Frontal cortex (tissue), 4 donors: ENCODE results near the gene IL17RD. TPM values are rescaled to one million over a fixed set of nuclear protein-coding genes. Genes with fewer than 3 reads are reported as not detected.
"Not testable (repeated sequence)": the region's sequence is repeated elsewhere in the genome, so short reads cannot be mapped to it uniquely, and the experiment has no call there.

Experiments used
- DNase-seq, 2 donors: peaks; one replicate each; pipeline ENCODE4 v3.0.0; 2012; ENCODE audit warnings: low spot score in 2 of 2
- FAIRE-seq: peaks from 2 replicates; lab custom pipeline; 2012; peaks lifted over from hg19 to GRCh38; lab: Jason Lieb, UNC
- total RNA-seq: library from RNA; depleted of rRNA; stranded (reverse); fragments of >200 nt; gene quantifications from one replicate; pipeline ENCODE4 v1.2.3, GENCODE V29; 2014
- donor health status: control.
- donor health status: control.
- donor health status: control.

IL17RD gene
- total RNA-seq, 1 donor from 2014 or later = 31.0 TPM

DNA sequence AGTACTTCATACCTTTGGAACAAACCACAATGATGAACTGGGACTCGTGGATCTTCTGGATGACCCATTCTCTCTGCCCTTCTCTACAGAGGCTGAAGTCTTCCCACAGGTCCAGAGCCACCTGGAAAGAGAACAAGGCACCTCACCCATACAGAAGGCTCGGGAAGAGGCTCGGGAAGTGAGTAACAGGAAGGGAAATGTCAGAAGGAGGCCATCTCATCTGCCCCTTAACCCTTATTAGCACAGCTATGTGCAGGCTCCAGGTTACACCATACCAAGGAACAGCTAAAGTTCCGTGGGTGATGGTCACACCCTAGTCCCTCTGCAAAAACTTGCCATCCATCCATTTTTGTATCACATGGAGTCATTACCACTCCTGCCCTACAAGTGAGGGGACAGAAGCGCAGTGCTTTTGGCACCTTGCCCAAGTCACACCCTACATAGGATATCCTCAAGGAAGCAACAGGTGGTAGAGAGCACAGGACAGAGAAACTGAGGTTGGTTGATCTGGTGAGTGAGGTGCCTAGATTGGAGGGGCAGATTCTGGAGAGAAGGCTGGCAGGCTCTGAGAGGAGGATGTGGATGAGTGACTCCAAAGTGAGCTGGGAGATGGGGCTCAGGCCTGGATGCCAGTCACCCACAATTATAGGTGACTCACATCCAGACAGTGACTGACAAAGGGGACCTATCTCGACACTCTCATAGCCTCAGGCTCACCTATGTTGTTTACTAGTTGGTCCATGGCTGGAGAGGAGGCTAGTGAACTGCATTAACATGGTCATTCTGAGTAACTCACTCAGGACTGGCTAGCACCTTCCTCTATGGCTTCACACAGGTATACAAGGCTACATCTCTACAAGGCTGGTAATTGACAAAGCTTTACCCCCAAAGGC, 66.5 kb downstream of the IL17RD start:
- DNase-seq (no peak), FAIRE-seq (no peak)

DNA sequence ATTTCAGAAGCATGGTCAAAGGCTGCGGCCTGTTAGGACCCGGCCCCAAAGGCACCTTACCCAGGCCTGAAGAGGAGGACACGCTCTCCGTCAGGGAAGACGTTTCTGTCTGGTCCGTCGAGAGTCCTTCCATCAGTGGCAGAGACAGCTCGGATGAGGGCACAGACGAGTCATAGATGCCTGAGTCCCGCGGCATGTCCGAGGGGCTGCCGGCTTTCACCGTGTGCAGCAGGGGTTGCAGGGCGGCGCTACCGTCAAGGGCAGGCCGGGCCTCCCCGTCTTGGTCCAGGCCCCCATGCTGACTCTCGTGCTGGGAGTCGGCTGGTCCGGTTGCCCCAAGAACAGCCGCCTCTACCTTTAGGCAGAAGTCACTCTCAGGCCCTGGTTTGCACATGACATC, 67.6 kb downstream of the IL17RD start:
- DNase-seq = no peak

DNA sequence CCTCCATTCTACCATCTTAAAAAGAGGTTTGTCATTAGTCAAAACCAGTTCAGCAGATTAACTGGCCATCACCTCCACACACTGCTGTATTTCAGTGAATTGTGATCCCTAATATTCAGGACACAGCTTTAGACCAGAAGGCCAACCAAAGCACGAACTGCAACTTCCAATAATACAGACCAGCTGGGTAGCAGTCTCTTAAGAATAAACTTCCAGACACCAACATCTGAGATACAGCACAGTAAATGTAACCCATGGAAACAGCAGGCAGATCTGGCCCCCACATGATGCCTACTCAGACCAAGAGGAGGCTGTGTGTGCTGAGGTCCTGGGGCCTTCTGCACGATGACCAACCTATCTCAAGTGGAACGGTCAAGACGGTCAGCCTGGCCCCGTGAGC, 69.8 kb downstream of the IL17RD start:
- DNase-seq (no peak), FAIRE-seq (no peak)

More for the DNA sequence above, 67.6 kb downstream of the IL17RD start:
- no peak for FAIRE-seq

DNA sequence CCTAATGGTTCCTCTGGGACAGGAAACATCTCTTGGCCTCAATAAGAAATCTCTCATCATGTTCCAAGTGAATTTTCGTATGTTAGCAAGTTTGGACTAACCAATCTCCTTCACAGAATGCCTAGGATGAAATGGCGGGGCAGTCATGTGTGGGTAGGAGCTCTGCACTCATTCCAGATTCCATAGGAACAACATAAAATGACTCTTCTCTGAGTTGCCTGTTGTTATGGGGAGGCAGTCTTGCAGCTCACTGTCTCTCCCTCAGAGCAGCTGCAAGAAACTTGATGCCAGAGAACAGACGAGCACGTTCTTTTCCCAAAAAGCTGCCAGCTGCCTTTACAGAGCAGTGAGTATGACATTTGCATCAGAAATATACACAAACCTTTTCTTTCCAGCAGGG, 70.6 kb downstream of the IL17RD start:
- no peak for FAIRE-seq
- DNase-seq = no peak

DNA sequence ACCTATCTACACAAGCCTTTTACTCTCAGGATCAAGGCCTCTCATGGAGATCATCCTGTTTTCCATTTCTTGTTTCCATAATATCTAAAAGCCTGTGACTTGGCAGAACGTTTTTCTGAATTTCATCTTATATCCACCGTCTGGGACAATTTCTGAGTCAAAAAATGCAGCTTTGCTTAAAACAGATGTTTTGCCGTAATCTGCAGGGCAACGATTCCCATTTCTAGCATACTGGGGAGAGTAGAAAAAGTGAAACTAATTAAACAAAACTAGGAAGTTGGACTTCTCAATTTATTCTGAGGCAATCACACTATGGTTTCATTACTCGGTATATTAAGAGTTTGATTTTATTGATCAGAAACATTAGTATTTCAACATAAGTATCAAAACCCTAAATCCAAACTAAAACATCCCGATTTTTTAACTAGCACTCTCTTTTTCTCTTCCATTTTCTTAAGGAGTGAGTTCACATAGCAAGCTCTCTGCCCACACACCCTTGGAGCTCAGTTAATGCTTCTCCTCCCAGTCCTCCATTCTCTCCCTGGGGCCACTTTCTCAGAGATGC, 71.1 kb downstream of the IL17RD start:
- DNase-seq (no peak), FAIRE-seq (no peak)

DNA sequence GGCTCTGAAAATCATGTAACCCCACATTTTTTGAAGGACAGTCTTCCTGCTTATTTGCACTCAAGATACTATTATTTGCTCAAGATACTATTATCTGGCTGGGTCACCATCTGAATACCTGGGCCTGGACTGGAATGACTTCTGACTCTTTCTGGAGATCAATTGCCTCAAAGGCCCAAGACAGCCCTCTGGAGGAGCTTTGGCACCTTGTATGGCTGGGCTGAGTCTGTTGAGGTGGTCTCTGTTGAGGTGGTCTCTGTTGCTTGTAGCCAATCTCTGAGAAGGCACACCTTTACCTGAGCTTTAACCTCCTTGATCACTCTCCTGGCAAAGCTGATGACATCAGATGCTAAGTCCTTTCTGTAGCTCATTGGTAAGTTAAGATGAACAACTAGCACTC, 71.7 kb downstream of the IL17RD start:
- DNase-seq (no peak), FAIRE-seq (no peak)

DNA sequence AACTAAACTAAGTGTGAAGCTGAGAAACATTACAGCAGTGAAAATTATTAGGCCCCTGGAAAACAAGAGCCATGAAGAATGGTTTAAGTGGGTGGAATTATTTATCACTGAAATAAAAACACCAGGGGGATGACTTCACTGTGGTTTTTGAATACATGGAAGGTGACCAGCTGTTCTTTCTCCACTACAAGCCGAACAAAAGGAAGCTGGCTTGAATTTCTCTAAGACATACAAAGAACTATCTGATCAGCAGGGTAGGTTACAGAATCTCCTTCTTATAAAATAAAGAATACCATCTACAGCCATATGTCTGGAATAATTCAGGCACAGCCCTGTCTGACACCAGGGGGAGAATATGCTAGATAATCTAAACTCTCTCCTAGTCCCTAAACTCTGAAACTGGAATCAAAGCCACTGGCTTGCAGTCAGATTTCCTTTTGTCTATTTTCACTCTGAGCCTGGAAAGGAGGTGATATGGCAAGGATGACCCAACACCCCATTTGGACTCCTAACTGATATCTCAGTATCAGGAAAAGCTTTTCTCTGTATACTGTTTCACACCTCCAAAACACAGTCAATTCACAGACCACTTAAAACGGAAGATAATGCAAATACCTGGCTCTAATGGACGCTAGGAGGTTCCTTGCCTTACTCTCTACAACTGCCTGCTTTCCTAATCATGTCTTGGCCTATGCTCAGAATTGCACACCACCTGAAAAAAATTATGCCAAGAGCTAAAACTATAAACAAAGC, 73.5 kb downstream of the IL17RD start:
- DNase-seq = no peak

DNA sequence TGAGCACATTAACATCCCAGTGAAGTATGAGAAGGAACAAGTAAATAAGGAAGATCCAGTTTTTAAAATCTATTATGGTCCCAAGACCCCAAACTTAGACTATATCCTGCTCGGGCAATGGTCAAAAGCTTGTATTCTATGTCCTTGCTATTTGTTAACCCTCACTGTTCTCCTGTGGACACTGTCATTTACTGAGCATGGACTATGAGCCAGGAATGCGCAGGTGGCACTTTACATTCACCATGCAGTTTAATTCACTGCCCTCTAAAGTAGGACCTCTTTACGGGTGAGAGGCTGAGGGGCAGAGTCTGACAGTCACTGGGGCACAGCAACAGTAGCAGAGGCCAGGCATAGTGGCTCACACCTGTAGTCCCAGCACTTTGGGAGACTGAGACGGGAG, 76.1 kb downstream of the IL17RD start:
- no peak for DNase-seq
- no peak for FAIRE-seq

More for the DNA sequence above, 73.5 kb downstream of the IL17RD start:
- FAIRE-seq = no peak

DNA sequence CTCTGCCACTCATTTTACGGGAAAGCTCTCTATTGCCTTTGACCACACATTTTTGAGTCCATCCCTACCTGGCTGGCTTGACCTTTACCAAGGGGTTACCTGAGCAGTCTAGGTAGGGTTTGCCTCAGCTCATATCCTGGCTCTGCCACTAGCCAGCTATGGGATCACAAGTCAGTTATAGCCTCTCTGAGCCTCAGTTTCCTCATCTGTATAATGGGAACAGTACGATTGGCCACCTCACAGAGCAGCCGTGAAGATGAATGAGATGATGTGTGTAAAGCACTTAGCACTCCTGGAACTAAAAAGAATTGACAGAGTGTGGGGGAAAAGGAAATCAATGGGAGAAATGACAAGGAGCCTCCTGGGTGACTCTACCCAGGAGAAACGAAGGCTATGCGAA, 76.7 kb downstream of the IL17RD start:
- DNase-seq = no peak
- FAIRE-seq = no peak

DNA sequence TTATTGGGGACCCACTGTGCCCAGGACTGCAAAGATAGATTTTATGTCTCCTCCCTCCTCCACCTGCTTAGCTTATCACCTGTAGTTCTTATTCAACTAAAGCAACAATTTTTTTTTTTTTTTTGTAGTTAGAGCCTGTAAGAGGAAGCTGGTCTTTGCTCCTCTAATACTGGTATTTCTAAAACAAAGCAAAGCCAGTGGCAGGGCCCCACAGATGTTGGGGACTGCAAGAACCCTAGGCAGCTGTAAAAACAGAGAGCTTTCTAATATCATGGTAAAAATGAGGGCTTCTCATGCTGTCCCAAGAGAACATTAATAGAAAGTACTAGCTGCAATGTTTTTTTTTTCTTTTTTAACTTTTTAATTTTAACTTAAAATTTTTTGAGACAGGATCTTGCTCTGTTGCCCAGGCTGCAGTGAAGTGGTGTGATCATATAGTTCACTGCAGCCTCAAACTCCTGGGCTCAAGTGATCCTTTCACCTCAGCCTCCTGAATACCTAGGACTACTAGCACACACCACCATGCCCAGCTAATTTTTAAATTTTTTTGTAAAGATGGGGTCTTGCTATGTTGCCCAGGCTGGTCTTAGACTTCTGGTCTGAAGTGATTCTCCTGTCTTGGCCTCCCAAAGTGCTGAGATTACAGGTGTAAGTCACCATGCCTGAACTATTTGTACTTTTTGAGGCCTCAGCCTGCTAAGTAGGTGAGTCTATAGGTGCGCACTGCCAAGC, 77.6 kb downstream of the IL17RD start:
- FAIRE-seq (no peak), DNase-seq (no peak)

DNA sequence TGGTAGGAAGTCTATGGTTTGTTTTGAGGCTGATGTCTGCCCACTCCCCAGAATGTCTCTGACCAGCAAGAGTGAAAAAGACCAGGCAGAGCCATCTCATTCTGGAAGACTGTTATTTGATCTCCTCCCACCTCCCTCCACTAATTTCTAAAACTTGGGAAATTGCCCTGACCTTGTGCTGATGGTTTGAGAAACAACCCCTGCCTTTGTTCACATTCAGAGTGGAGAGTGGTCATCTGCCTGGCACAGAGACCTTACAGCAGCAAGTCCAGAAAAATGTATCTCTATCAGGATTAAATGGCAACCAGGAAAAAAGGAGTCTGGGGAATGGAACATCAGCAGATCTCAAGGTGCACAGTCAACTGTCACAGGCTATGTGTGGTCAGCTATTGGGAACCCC, 79.0 kb downstream of the IL17RD start:
- FAIRE-seq (no peak), DNase-seq (no peak)

DNA sequence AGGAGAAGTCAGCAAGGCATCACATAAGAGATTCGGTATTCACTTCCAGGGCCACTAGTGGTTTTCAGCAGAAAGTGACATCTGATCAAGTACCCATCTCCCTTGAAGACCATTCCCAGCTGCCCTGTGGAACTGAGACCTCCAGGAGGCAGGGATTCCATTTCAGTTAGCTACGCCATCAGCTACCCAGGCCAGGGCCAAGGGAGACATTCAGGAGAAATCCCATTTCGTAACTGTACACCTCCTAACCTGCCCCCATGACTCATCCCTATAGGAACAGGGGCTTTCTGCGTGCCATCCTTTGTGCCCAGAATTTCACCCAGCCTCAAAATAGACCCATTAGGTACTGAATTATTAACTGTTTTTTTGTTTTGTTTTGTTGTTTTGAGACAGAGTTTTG, 79.9 kb downstream of the IL17RD start:
- no peak for FAIRE-seq
- no peak for DNase-seq

DNA sequence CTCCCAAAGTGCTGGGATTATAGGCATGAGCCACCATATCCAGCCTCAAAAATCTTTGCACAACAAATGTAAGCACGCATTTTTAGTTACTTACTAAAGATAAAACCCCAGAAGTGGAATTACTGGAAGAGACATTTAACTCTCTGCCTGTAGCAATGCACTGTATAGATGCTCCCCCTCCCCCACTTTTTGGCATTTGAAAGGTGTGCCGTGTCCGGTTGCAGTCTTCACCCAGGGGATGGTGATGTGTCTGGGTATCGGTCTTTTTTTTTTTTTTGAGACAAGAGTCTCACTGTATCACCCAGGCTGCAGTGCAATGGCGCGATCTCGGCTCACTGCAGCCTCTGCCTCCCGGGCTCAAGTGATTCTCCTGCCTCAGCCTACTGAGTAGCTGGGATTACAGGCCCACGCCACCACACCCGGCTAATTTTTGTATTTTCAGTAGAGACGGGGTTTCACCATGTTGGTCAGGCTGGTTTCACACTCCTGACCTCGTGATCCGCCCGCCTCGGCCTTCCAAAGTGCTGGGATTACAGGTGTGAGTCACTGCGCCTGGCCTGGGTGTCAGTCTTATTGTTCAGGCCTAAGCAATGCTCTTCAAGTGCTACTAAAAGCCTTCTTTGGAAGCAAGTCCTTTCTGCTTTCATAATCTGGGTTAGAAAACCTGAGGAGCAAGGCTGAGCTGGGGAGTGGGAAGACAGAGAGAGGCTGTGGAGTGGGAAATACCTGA, 81.7 kb downstream of the IL17RD start:
- FAIRE-seq, DNase-seq: not testable (repeated sequence)

DNA sequence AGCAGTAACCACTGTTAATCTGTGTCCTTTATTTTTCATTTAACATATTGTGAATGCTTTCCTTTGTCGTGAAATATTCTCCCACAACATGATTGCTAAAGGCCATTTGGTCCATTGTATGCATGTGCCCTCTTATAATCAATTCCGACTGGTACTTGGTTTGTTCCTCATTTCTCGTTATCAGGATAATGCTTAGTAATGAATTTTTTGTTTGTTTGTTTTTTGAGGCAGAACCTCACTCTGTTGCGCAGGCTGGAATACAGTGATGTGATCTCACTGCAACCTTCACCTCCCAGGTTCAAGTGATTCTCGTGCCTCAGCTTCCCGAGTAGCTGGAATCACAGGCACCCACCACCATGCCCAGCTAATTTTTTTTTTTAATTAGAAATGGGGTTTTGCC, 82.7 kb downstream of the IL17RD start:
- no peak for FAIRE-seq

DNA sequence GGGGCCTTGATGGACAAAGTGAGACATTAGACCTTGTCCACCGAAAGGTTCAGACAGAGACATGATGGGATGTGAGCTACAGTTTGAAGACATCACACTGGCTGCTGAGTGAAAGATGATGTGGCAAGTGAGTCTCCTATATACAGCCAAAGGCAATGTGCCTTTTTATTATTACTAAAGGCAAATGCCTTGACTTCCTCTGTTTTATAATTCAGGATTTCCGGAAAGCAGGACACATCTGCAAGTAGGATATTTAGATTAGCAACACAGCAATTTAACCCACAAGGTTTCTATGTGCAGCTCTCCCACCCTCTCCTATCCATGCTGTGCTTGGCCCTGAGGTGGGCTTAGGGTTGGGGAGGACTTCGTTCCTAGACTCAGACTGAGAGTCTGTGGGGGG, 84.0 kb downstream of the IL17RD start:
- FAIRE-seq = no peak
- DNase-seq = no peak

More for the DNA sequence above, 82.7 kb downstream of the IL17RD start:
- no peak for DNase-seq

DNA sequence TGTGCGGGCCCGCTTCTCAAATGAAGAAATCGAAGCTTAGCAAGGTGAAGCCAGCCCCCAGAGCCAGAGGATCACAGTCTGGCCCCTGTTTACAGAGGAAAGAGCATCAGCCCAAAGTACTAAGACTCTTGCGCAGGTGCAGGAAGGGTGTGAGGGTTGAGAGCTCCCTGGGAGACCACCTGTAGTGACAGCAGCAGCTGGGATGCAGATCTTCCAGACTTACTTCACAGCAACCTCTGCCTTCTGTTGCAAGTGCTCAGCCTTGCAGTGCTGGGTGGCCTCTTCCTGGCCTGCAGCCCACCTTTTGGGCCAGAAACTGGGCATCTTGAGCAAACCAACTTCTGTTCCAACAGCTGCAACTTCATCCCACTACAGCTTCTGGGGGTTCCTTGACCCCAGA, 85.0 kb downstream of the IL17RD start:
- FAIRE-seq (no peak), DNase-seq (no peak)

DNA sequence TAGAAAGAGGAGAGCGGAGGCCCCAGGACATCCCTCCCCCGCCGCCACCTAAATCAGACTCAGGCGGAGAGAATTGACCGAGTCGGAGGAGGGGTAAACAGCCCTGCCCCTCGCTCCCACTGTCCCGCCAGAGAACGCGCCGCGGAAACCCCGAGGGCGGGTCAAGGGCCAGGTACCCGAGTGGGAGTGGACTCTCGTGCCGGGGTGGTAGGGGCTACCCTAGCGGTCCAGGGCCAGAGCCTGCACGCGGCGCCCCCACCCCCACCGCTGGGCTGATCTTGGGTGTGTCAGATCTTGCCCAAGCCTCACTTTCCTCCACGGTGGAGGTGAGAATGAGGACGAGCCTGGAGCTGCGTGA, 85.7 kb downstream of the IL17RD start:
- DNase-seq (no peak), FAIRE-seq (no peak)

DNA sequence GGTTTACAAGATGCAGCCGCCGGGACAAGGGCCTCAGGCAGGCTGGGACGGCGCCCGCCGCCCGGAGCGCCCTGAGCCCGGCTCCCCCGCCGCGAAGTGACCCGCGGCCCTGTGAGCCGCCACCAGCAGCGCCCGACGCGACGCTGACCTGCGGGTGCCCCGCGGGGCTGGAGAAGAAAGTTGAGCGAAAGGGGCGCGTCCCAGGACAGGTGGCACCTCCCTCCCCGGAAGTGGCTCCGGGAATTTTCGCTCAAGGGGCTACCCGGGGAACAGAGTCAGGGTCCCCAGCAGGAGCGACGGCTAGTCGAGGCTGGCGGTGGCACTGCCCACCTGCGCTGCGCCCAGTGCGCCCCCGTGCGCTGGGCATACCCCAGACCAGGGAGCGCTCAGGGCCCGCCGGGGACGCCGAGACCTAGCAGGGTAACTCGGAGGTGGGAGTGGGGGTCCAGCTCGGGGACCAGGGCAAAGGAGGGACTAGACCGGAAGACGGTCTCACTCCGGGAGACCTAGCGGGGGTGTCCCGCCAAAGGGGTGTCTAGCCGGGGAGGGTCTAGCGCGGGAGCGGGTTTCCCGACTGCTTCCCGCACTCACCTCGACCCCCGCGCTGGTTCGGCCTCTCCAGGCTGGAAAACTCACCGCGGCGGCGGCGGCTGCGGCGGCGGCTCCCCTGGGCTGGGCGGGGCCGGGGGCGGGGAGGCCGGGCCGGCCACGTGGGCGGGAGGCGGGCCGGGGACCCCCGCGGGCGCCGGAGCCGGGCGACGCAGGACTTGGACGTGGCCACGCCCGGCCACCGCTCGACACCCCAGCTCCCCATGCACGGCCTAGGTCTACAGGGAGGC, 86.3 kb downstream of the IL17RD start:
- DNase-seq = peak; percentile 66 to 76

DNA sequence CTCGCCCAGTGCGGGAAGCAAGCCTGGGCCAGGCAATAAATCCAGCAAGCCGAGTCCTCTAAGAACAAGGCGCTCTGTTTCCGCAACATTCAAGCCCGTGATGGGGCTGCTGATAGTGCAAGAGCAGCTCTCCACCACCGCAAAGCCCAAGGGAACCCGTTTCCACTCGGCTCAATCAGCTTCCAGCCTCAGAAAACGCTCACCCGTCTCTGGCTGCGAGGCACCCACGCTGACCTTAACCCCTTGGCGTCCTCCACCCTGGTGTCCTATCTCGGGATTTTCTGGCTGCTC, 86.9 kb downstream of the IL17RD start:
- DNase-seq = peak; percentile 40 to 52
- no peak for FAIRE-seq

More for the DNA sequence above, 86.3 kb downstream of the IL17RD start:
- FAIRE-seq = no peak
